Mesothelial cell of epicardium (in vitro differentiated cells): ENCODE measurements around the gene TTC28. TPM values are rescaled to one million over a fixed set of nuclear protein-coding genes. Genes with fewer than 3 reads are reported as not detected.

Experiments used
- DNase-seq, 2 experiments: peaks; one replicate each; pipeline ENCODE4 v3.0.0; 2021; ENCODE audit warnings: low spot score in 2 of 2; ENCODE audit not compliant: unreplicated experiment in 2 of 2
- H3K27ac Mint-ChIP-seq: 2 replicates; pipeline ENCODE4 v1.8.0; 2021; ENCODE audit warnings: mixed read lengths
- H3K27me3 Mint-ChIP-seq: 2 replicates; pipeline ENCODE4 v1.8.0; 2021; ENCODE audit warnings: low read depth, mixed read lengths
- H3K36me3 Mint-ChIP-seq: 2 replicates; pipeline ENCODE4 v1.8.0; 2021; ENCODE audit warnings: mixed read lengths
- H3K4me1 Mint-ChIP-seq: 2 replicates; pipeline ENCODE4 v1.8.0; 2021; ENCODE audit warnings: mixed read lengths
- H3K4me3 Mint-ChIP-seq: 2 replicates; pipeline ENCODE4 v1.8.0; 2021; ENCODE audit warnings: mild to moderate bottlenecking, moderate library complexity, mixed read lengths
- H3K9me3 Mint-ChIP-seq: 2 replicates; pipeline ENCODE4 v1.8.0; 2021; ENCODE audit warnings: mixed read lengths
- total RNA-seq: library from RNA; stranded (reverse); gene quantifications from 3 replicates; pipeline ENCODE4 v1.2.1, GENCODE V29; 2021
- TF ChIP-seq, protein P1 (sequence below): fragments of 200-600 bp; sonication (generic); IDR thresholded peaks from one replicate; pipeline ENCODE4 v1.5.0; 2021; ENCODE audit warnings: antibody characterized with exemption; ENCODE audit not compliant: unreplicated experiment

Gene TTC28
- total RNA-seq, 1 donor from 2014 or later = 95.9 TPM

DNA sequence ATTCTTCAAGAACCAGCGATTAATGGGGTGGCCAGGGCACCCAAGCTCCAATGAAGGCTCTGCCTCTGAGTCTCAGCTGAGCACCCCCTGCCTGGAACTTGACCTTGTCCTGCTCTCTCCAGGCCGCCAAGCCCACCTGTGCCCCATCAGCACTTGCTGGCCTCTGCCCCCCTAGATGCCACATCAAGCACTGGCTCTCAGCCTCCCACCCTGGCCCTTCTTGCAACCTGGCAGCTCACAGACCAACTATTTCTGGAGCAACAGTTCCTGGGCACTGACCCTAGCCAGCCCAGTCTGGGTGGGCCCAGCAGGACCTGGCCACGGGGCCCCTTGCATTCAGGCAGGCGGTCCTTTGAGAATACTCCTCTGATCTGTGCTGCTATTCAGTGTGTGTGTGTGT, 661.8 kb downstream of the TTC28 start:
- H3K27ac Mint-ChIP-seq = no peak overlapping the region
- TF ChIP-seq, protein P1, sequence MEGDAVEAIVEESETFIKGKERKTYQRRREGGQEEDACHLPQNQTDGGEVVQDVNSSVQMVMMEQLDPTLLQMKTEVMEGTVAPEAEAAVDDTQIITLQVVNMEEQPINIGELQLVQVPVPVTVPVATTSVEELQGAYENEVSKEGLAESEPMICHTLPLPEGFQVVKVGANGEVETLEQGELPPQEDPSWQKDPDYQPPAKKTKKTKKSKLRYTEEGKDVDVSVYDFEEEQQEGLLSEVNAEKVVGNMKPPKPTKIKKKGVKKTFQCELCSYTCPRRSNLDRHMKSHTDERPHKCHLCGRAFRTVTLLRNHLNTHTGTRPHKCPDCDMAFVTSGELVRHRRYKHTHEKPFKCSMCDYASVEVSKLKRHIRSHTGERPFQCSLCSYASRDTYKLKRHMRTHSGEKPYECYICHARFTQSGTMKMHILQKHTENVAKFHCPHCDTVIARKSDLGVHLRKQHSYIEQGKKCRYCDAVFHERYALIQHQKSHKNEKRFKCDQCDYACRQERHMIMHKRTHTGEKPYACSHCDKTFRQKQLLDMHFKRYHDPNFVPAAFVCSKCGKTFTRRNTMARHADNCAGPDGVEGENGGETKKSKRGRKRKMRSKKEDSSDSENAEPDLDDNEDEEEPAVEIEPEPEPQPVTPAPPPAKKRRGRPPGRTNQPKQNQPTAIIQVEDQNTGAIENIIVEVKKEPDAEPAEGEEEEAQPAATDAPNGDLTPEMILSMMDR = no peak
- no peaks in the 10 kb centered on the region for H3K36me3 Mint-ChIP-seq
- no peak overlapping the region for H3K4me3 Mint-ChIP-seq
- DNase-seq = no peak
- no peaks in the 10 kb centered on the region for H3K9me3 Mint-ChIP-seq
- peaks cover 27% of the 10 kb centered on the region for H3K4me1 Mint-ChIP-seq
- H3K27me3 Mint-ChIP-seq = no peaks in the 10 kb centered on the region

DNA sequence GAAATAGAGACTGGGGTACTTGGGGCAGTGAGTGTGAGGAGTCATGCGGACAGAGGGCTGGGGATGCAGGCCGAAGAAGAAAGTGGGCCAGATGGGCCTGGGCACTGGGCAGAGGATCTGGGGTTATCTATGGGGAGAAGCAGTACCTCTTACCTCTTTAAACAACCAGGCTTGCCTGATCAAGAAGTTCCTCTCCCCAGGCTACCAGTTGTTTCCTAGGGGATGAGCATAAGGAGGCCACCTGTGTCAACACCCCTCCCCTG, 662.2 kb downstream of the TTC28 start:
- no peaks in the 10 kb centered on the region for H3K9me3 Mint-ChIP-seq
- H3K4me3 Mint-ChIP-seq = no peak overlapping the region
- TF ChIP-seq, protein P1 = no peak
- H3K27ac Mint-ChIP-seq = no peak overlapping the region
- H3K36me3 Mint-ChIP-seq = no peaks in the 10 kb centered on the region
- H3K27me3 Mint-ChIP-seq = no peaks in the 10 kb centered on the region
- no peak for DNase-seq
- peaks cover 25% of the 10 kb centered on the region for H3K4me1 Mint-ChIP-seq

DNA sequence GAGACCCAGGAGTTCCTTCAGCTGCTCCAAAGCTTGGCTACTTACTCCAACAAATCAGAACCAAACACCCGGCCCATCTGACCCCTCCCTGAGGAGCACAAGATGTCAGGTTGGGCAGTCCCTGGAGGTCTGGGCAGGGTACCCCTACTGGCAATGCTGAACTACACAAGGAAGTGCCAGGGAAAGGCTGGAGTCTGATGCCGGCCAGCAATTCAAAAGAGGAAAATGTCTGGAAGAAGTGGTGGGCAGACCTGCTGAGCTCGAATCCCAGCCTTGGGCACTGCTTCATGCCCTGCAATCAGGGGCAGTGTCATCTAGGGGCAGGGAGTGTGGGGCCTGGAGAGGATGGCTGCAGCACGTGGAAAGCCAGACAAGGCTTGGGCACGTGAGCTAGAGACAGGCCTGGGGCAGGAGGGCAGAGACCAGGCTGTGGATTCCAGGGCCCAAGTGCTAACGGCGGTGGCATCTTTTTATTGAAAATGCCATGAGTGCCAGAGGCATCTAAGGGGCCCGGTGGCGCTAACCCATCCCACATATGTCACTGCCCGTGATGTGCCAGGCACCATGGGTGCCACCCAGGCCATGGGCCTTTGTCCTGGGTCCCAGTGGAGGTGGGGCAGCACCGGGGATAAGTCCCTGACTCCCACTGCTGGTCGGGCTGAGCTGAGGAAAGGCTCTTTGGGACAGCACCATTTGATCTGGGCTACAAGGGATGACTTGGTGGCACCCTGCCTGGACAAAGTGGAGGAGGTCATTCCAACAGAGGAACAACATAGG, 662.7 kb downstream of the TTC28 start:
- TF ChIP-seq, protein P1 = no peak
- Mint-ChIP-seq H3K27ac (no peak overlapping the region), H3K9me3 (no peaks in the 10 kb centered on the region), H3K4me3 (no peak overlapping the region), H3K36me3 (peaks cover 2% of the 10 kb centered on the region), H3K4me1 (peaks cover 24% of the 10 kb centered on the region), H3K27me3 (no peaks in the 10 kb centered on the region)
- DNase-seq = peak in 1 of 2 experiments; percentile 11

DNA sequence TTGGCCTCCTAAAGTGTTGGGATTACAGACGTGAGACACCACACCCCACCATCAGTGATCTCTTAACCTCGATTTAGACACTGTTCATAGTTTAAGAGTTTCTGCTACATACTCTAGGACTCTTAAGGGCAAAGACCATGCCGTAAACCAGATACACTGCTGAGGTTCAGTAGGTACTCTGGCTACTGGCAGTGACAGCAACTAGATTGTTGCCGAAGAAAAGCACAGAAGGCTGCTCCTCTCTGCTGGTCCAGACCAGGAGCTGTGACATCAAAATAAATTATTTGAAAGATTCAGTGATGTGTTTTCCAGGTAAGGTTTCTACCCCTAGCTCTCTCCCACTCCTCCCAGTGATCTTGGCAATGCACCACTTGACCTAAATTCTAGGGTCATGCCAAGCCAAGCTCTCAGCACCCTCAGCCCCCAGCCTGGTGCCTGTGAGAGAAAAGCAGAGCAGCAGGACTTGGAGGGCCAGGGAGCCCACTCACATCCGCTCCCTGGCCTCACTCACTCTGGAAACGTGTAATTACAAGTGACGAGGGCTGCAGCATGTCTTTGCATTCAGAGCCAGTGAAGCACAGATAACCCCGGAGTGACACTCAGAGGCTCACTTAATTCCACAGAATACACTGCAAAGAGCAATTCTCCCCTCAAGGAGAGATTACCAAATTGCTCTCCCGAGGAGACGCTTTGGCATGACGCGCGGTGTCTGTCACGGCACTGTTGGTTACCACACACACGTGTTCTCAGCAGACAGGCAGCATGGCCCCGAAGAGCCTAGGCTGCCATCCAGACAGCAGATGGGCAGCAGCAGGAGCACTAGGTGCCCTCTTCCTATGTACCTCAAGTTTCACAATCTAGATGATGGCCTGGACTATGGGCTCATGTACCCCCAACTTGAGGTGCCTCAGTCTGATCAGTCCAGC, 663.7 kb downstream of the TTC28 start:
- peak in 1 of 2 experiments; percentile 2 for DNase-seq
- Mint-ChIP-seq H3K4me3 (no peak overlapping the region), H3K27me3 (no peaks in the 10 kb centered on the region), H3K27ac (peak overlapping the region; percentile 50), H3K36me3 (peaks cover 7% of the 10 kb centered on the region), H3K4me1 (peaks cover 25% of the 10 kb centered on the region), H3K9me3 (no peaks in the 10 kb centered on the region)
- TF ChIP-seq, protein P1 = no peak

DNA sequence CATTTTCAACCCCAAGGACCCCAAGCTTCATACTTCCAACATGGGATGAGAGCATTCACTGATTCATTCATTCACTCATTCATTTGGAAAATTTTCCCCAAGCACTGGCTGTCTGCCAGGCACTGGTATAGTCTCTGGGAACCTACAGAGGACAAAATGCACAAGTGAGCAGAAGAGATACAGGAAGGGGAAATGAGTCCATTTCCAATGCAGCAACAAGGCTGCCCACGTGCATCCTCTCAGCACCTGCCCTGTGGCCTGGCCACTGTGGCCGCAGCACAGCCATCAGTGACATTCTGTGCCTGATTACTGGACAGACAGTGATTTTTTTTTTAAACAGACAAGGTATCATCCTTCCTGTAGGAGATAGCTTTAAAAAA, 664.6 kb downstream of the TTC28 start:
- TF ChIP-seq, protein P1 = no peak
- Mint-ChIP-seq H3K27ac (no peak overlapping the region), H3K27me3 (no peaks in the 10 kb centered on the region), H3K9me3 (no peaks in the 10 kb centered on the region), H3K4me3 (no peak overlapping the region), H3K4me1 (peaks cover 18% of the 10 kb centered on the region), H3K36me3 (peaks cover 7% of the 10 kb centered on the region)
- no peak for DNase-seq
